ENCODE data around the gene NRP1. TPM values are rescaled to one million over a fixed set of nuclear protein-coding genes. Genes with fewer than 3 reads are reported as not detected.
"Not testable (repeated sequence)": the region's sequence is repeated elsewhere in the genome, so short reads cannot be mapped to it uniquely, and the experiment has no call there.

Gene NRP1
- polyA plus RNA-seq (ENCODE audit: low read depth in 6 of 6) = not detected

DNA sequence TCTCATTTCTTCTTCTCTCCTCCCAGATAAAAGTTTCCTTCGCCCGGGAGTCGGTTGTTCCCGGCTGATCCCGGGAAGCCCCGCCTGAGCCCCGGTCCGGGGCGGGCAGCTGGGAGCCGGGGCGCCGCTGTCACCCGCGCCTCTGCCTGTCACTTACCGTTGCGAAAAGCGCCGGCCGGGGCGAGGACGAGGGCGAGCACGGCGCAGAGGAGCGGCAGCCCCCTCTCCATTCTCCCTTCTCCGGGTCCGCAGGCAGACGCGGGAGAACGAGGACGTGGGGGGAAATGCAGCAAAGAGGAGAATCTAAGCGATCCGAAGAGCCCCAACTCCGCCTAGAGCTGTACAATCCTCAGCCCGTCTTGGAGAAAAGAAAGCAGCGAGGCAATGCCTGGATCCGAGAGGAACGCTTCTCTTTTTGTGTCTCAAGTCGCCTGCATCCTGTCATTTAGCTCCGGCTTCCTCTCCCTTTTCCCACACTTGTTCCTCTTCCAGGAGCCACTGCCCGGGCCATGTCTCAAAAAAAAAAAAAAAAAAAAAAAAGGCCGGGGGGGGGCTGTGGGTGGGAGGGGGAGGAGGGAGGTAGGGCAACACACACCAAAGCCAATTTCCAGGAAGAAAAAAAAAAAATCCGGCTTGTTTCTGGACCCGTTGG lies at the start of gene NRP1:
TSS of gene NRP1 (minus strand) at position 515 of the 652 bp plus-strand sequence. CDS start at position 230, 285 bp downstream.
- Mint-ChIP-seq H3K36me3 (no peaks in the 10 kb centered on the region), H3K4me3 (peak within 1 kb of the TSS; percentile 57 to 80 (median 71)), H3K27me3 (peaks cover 45 to 74% (median 60%) of the 10 kb centered on the region in 3 donors), H3K4me1 (peaks cover 5 to 14% (median 9%) of the 10 kb centered on the region in 3 donors), H3K27ac (peak within 1 kb of the TSS in 2 of 6 donors; percentile 21 to 64), H3K9me3 (peaks cover 0 to 3% (median 0%) of the 10 kb centered on the region in 7 donors)
- ATAC-seq (ENCODE audit: low read depth in 2 of 2) = no peak
- DNase-seq = no peak

GRCh38 chr10:33384201-33384600 lies 49.7 kb upstream of the NRP1 start:
- H3K9me3 Mint-ChIP-seq; H3K27me3 Mint-ChIP-seq; ATAC-seq (ENCODE audit: low read depth in 2 of 2); H3K27ac Mint-ChIP-seq; H3K36me3 Mint-ChIP-seq; H3K4me3 Mint-ChIP-seq; DNase-seq; H3K4me1 Mint-ChIP-seq: not testable (repeated sequence)

GRCh38 chr10:33382921-33383713 lies 48.6 kb upstream of the NRP1 start:
- DNase-seq = no peak
- Mint-ChIP-seq H3K27me3 (peaks cover 0 to 11% (median 4%) of the 10 kb centered on the region in 3 donors), H3K4me1 (no peaks in the 10 kb centered on the region), H3K9me3 (no peaks in the 10 kb centered on the region), H3K27ac (peak overlapping the region in 1 of 6 donors; percentile 31), H3K36me3 (no peaks in the 10 kb centered on the region), H3K4me3 (no peak overlapping the region)
- no peak for ATAC-seq (ENCODE audit: low read depth in 2 of 2)

- Mint-ChIP-seq H3K9me3 (no peaks in the 10 kb centered on the region), H3K36me3 (no peaks in the 10 kb centered on the region), H3K27ac (no peak overlapping the region), H3K4me1 (no peaks in the 10 kb centered on the region), H3K4me3 (no peak overlapping the region), H3K27me3 (peaks cover 0 to 12% (median 4%) of the 10 kb centered on the region in 3 donors)
- ATAC-seq (ENCODE audit: low read depth in 2 of 2) (no peak), DNase-seq (no peak)
Measured at GRCh38 chr10:33382216-33382600, 47.7 kb upstream of the NRP1 start.

GRCh38 chr10:33381451-33382215 lies 47.2 kb upstream of the NRP1 start:
- H3K27me3 Mint-ChIP-seq = peaks cover 0 to 6% (median 4%) of the 10 kb centered on the region in 3 donors
- no peak overlapping the region for H3K27ac Mint-ChIP-seq
- DNase-seq = no peak
- H3K36me3 Mint-ChIP-seq = no peaks in the 10 kb centered on the region
- H3K4me3 Mint-ChIP-seq = no peak overlapping the region
- no peak for ATAC-seq (ENCODE audit: low read depth in 2 of 2)
- no peaks in the 10 kb centered on the region for H3K9me3 Mint-ChIP-seq
- no peaks in the 10 kb centered on the region for H3K4me1 Mint-ChIP-seq

GRCh38 chr10:33377658-33378025 lies 43.2 kb upstream of the NRP1 start:
- no peaks in the 10 kb centered on the region for H3K36me3 Mint-ChIP-seq
- H3K4me1 Mint-ChIP-seq = no peaks in the 10 kb centered on the region
- H3K27me3 Mint-ChIP-seq = peaks cover 0 to 11% (median 6%) of the 10 kb centered on the region in 3 donors
- no peak overlapping the region for H3K27ac Mint-ChIP-seq
- H3K4me3 Mint-ChIP-seq = no peak overlapping the region
- DNase-seq (no peak), ATAC-seq (ENCODE audit: low read depth in 2 of 2) (no peak)
- peaks cover 0 to 3% (median 0%) of the 10 kb centered on the region in 7 donors for H3K9me3 Mint-ChIP-seq

DNA sequence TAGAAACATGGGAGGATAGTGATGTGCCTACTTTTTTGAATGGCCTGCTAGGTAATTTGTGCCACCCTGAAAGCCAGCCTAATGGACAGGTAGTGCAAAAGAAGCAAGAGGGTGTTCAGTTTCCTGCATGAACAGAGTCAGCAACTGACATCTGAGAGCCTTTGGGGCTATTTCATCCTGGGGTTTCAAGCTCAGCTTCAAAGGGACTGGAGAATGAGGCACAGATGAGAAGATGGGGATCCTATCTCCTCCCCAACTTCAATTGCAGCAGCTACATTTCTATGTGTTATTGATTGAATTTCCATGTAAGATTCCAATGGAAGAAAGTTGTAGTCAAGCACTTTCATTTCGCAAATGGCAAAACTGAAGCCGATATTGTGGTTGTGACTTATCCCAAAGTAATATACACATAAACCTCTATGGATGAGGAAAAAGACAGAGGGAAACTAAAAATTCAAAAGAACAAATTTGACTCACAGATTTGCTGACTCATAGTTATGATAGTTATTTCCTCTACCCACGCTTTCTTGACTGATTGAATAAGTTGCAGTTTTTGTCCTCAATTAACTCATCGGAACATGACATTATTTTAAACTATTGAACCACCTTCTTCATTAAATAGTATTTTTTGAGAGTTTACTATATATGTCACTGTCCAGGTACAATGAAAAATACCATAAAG lies 42.6 kb upstream of the NRP1 start:
- H3K27ac Mint-ChIP-seq = no peak overlapping the region
- H3K4me3 Mint-ChIP-seq = no peak overlapping the region
- peaks cover 0 to 11% (median 6%) of the 10 kb centered on the region in 3 donors for H3K27me3 Mint-ChIP-seq
- H3K9me3 Mint-ChIP-seq = peaks cover 0 to 5% (median under 1%) of the 10 kb centered on the region in 7 donors
- ATAC-seq (ENCODE audit: low read depth in 2 of 2) = no peak
- no peaks in the 10 kb centered on the region for H3K4me1 Mint-ChIP-seq
- H3K36me3 Mint-ChIP-seq = no peaks in the 10 kb centered on the region
- no peak for DNase-seq

DNA sequence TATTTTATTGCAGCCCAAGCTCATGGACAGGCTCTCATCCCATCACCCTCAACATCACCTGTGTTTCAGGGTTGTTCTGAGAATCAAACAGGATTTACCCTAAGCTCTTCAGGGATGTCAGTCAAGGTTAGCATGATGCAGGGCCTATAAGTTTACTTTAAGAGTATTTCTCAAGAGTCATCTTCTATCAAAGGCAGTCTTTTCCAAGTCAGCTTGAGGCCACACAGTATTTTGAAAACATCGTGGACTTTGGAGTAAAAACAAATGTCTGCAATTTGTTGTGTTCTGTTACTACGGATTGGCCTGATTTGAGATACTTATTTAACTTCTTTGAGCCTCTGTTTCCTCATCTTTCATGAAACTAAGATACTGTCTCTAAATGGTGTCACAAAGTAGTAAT lies 42.0 kb upstream of the NRP1 start:
- Mint-ChIP-seq H3K27ac (no peak overlapping the region), H3K27me3 (peaks cover 0 to 11% (median 6%) of the 10 kb centered on the region in 3 donors), H3K4me1 (no peaks in the 10 kb centered on the region), H3K4me3 (no peak overlapping the region), H3K9me3 (peaks cover 0 to 5% (median 2%) of the 10 kb centered on the region in 7 donors), H3K36me3 (no peaks in the 10 kb centered on the region)
- no peak for ATAC-seq (ENCODE audit: low read depth in 2 of 2)
- no peak for DNase-seq

GRCh38 chr10:33373263-33373662 lies 38.8 kb upstream of the NRP1 start:
- H3K9me3 Mint-ChIP-seq = peaks cover 0 to 12% (median 3%) of the 10 kb centered on the region in 7 donors
- DNase-seq = no peak

GRCh38 chr10:33371234-33371633 lies 36.8 kb upstream of the NRP1 start:
- H3K36me3 Mint-ChIP-seq = no peaks in the 10 kb centered on the region
- DNase-seq = no peak
- H3K9me3 Mint-ChIP-seq = peaks cover 0 to 17% (median 7%) of the 10 kb centered on the region in 7 donors
- no peak overlapping the region for H3K27ac Mint-ChIP-seq
- H3K27me3 Mint-ChIP-seq = peaks cover 0 to 13% (median 0%) of the 10 kb centered on the region in 3 donors
- no peak overlapping the region for H3K4me3 Mint-ChIP-seq
- ATAC-seq (ENCODE audit: low read depth in 2 of 2) = no peak
- H3K4me1 Mint-ChIP-seq = no peaks in the 10 kb centered on the region

More at GRCh38 chr10:33373263-33373662, 38.8 kb upstream of the NRP1 start:
- Mint-ChIP-seq H3K27ac (no peak overlapping the region), H3K4me3 (no peak overlapping the region), H3K36me3 (no peaks in the 10 kb centered on the region), H3K4me1 (no peaks in the 10 kb centered on the region), H3K27me3 (peaks cover 0 to 14% (median 3%) of the 10 kb centered on the region in 3 donors)
- ATAC-seq (ENCODE audit: low read depth in 2 of 2) = no peak

DNA sequence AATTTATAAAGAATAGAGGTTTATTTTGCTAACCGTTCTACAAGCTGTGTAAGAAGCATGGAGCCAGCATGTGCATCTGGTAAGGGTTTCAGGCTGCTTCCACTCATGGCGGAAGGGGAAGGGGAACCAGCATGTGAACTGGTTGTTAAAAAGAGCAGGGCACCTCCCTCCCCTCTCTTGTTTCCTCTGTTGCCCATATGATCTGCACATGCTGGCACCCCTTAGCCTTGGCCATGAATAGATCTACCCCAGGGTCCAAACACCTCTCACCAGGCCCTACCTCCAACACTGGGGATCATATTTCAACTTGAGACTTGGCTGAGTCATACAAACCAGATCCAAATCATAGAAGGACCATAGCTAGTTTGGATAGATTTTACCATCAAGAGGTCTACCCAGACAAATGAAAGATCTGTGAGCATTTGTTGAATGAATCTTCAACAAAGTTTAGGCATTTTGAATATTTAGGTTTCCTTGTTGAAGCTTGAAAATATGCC lies 36.0 kb upstream of the NRP1 start:
- Mint-ChIP-seq H3K4me1 (no peaks in the 10 kb centered on the region), H3K27ac (no peak overlapping the region), H3K4me3 (no peak overlapping the region)

DNA sequence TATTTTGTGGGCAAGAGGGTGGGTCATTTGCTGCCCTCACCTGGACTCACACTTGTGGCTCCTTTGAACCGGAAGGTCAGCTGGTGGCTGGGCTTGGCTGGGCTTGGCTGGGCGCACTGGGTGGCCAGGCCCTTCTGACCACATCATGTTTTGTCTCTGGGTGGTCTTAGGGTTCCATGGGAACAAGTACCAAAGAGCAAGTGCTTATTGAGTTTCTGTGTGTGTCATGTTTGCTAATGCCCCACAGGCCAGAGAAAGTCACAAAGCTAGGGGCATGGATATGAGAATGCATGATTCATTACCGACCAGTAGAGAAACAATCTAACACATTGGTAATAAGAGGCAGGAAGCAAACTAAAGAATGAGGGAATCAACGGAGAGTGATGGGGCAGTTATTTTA lies 33.6 kb upstream of the NRP1 start:
- Mint-ChIP-seq H3K9me3 (peaks cover 1 to 24% (median 9%) of the 10 kb centered on the region in 7 donors), H3K27me3 (peaks cover 0 to 7% (median 0%) of the 10 kb centered on the region in 3 donors), H3K4me1 (no peaks in the 10 kb centered on the region), H3K4me3 (no peak overlapping the region), H3K27ac (no peak overlapping the region), H3K36me3 (no peaks in the 10 kb centered on the region)
- no peak for ATAC-seq (ENCODE audit: low read depth in 2 of 2)
- DNase-seq = no peak

More for the DNA sequence above, 36.0 kb upstream of the NRP1 start:
- Mint-ChIP-seq H3K9me3 (peaks cover 0 to 22% (median 9%) of the 10 kb centered on the region in 7 donors), H3K27me3 (peaks cover 0 to 7% (median 0%) of the 10 kb centered on the region in 3 donors), H3K36me3 (no peaks in the 10 kb centered on the region)
- ATAC-seq (ENCODE audit: low read depth in 2 of 2) = no peak
- no peak for DNase-seq
